Measurements from ENCODE around the gene PRDM16. TPM values are rescaled to one million over a fixed set of nuclear protein-coding genes. Genes with fewer than 3 reads are reported as not detected.

The PRDM16 gene
- total and polyA plus RNA-seq, 2 of the 13 experiments (the other 11 are each of a cell fraction or from before 2014, with no cell fraction given): 0.15 to 0.81 TPM

DNA sequence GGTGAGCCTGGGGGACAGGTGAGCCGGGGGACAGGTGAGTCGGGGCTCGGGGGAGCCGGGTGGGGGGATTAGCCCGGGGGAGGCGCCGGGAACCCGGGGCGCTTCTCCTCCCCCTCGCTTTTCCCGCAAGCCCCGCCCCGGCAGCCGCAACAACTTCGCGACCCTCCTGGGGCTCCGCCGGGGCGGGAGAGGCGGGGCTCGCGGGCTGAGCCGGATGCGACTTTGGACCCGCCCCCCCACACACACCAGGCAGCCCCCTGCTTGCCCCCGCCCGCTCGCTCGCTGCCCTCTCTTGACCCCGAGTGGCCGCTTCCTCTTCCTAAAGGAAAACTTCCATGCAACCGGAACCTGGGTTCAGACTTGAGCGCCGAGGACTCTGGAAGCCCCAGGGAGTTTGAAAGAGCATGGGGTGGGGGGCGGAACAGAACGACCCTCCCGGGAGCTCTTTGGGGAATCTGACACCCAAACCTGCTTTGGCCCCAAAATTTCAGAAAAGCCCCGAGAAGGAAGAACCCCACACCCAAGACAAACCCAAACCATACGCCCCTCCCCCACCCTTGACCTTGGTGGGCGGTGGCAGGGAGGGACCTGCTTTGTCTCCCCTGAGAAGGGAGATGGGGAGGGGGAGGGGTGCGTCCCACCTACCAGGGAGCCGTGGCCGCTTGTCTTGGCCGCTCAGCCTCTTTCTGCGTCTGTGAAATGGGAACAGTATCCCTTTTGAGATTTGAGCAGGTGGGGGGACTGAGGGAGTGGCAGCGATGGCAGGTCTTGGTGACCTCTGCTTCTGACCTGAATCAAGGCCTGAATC, 386.0 kb downstream of the PRDM16 start (continued):
- TF ChIP-seq ZNF577 (CRISPR knock-in tag; IDR thresholded peaks at IDR 0.05; ENCODE audit: borderline replicate concordance, low read depth) (no peak), CBFB (CRISPR knock-in tag; IDR thresholded peaks at IDR 0.05) (no peak), ZFP37 (CRISPR knock-in tag; IDR thresholded peaks at IDR 0.05; ENCODE audit: borderline replicate concordance) (no peak), ZNF609 (CRISPR knock-in tag; IDR thresholded peaks at IDR 0.05; ENCODE audit: borderline replicate concordance) (peak; percentile 74), NFYC (CRISPR knock-in tag; IDR thresholded peaks at IDR 0.05) (no peak), ZNF256 (CRISPR knock-in tag; conservative IDR thresholded peaks at IDR 0.05) (no peak), XBP1 (CRISPR knock-in tag; IDR thresholded peaks at IDR 0.05) (no peak), TBL1XR1 (IDR thresholded peaks at IDR 0.05; ENCODE audit: borderline replicate concordance, low read length, partially characterized antibody) (no peak), RBM39 (IDR thresholded peaks at IDR 0.05; ENCODE audit: low read depth, low read length, poor library complexity, severe bottlenecking) (peak; percentile 41), ZSCAN9 (CRISPR knock-in tag; IDR thresholded peaks at IDR 0.05; ENCODE audit: borderline replicate concordance) (no peak), TFDP2 (CRISPR knock-in tag; IDR thresholded peaks at IDR 0.05) (peak; percentile 53), RARA (CRISPR knock-in tag; IDR thresholded peaks at IDR 0.05) (peak; percentile 92), SIN3A (IDR thresholded peaks at IDR 0.05; ENCODE audit: borderline replicate concordance, low read depth, low read length) (peak; percentile 63; the same call in 1 of the 2 replicates), ZNF546 (CRISPR knock-in tag; conservative IDR thresholded peaks at IDR 0.05) (no peak), KLF6 (CRISPR knock-in tag; IDR thresholded peaks at IDR 0.05) (no peak; the same call in 1 of the 2 replicates), GABPB1 (CRISPR knock-in tag; IDR thresholded peaks at IDR 0.05) (peak; percentile 75)
- TF ChIP-seq, protein P1, sequence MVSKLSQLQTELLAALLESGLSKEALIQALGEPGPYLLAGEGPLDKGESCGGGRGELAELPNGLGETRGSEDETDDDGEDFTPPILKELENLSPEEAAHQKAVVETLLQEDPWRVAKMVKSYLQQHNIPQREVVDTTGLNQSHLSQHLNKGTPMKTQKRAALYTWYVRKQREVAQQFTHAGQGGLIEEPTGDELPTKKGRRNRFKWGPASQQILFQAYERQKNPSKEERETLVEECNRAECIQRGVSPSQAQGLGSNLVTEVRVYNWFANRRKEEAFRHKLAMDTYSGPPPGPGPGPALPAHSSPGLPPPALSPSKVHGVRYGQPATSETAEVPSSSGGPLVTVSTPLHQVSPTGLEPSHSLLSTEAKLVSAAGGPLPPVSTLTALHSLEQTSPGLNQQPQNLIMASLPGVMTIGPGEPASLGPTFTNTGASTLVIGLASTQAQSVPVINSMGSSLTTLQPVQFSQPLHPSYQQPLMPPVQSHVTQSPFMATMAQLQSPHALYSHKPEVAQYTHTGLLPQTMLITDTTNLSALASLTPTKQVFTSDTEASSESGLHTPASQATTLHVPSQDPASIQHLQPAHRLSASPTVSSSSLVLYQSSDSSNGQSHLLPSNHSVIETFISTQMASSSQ (IDR thresholded peaks at IDR 0.05; ENCODE audit: low read depth): no peak; the same call in 1 of the 2 replicates
- TF ChIP-seq, protein P1 (CRISPR knock-in tag; IDR thresholded peaks at IDR 0.05; ENCODE audit: borderline replicate concordance): peak; percentile 34; the same call in 1 of the 2 replicates
